ENCODE results near the gene CEP112. TPM values are rescaled to one million over a fixed set of nuclear protein-coding genes. Genes with fewer than 3 reads are reported as not detected.
A peak's percentile ranks its signal among the peaks of the same experiment; 100 is the strongest.

Gene CEP112
- total RNA-seq, 1 experiment from 2014 or later: 2.8 TPM

DNA sequence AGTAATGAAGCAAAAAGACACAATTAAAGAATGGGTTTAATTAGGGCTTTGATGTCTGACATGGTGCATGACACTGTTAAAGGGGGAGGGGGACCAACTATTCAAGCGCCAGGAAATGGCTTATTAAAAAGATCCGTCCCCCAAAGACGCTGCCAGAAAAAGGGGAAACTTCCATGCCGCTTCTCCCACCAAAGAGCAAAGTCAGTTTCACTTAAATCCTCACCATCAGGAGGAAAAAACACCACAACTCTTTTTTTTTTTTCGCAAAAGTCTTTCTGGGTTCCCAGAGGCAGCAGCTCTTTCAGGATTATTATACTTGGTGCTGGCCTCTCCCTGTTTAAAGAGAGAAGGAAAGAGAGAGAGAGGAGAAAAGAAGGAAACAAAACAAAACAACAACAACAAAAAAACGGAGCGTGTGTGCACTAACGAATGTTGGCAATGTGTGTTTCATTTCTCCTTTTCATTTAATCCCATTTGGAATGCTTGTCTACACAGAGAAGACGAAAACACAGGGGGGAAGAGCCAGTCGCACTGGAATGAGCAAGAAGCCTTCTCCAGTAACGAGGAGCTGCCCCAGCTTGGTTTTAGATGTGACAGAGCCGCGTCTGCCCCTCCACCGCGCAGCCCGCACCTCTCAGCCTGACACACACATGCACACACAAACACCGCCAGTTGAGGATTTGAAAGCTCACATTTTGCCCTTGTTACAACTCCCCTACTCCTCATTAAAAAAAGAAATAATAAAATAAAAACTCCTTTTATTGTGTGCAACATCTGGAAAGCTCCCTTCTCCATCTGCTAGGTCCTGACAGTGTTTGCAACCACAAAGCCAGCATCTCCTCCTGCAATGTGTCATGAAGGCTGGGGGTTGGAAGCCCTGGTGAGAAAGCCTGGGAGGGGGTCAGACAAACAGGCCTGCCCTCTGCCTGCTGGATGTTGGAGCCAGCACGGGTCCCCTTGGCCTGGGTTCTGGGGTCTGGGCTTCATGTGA, 597.8 kb downstream of the CEP112 start:
- in situ Hi-C loops (cut with HindIII; ENCODE audit: low pct_unique_long_range_greater_than_20kb, low sequenced_read_pairs): no loop called here

DNA sequence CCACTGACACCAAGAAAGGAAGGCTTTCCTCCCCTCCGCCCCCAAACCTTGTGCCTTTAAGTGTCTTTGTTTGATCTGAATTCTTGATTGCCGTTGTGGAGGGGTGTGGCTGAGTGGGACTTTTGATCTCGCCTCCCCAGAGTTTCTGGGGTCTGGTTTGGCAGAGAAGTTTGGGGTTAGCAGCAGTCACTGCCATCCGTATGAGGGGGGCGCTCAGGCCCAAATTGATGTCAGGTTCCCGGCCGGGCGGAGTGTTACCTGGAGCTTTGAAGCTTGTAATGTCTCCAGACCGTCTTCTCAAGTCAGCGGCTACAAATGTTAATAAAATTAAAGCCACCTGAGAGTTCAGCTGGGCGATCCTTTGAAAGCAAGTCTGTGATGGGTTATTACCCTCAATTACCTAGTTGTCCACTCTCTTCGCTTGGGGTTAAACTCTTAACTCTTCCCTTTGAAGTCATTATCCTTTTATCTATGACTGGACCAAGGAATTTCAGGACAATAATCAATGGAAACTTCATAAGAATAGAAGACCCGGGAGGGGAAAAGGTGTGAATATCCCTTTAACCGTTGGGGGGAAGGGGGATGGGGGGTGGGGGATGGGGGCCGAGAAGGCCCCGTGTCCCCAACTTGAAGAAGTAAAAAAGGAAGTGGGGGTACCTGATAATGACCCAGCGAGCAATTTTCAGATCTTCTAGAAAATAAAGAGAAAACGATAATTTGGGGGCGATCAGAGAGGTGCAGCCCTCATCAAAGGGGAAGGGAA, 598.7 kb downstream of the CEP112 start:
- no peak for DNase-seq (ENCODE audit: low read depth)
- in situ Hi-C loops (cut with HindIII; ENCODE audit: low pct_unique_long_range_greater_than_20kb, low sequenced_read_pairs): no loop called here

More for the DNA sequence above, 597.8 kb downstream of the CEP112 start:
- DNase-seq (ENCODE audit: low read depth): no peak

DNA sequence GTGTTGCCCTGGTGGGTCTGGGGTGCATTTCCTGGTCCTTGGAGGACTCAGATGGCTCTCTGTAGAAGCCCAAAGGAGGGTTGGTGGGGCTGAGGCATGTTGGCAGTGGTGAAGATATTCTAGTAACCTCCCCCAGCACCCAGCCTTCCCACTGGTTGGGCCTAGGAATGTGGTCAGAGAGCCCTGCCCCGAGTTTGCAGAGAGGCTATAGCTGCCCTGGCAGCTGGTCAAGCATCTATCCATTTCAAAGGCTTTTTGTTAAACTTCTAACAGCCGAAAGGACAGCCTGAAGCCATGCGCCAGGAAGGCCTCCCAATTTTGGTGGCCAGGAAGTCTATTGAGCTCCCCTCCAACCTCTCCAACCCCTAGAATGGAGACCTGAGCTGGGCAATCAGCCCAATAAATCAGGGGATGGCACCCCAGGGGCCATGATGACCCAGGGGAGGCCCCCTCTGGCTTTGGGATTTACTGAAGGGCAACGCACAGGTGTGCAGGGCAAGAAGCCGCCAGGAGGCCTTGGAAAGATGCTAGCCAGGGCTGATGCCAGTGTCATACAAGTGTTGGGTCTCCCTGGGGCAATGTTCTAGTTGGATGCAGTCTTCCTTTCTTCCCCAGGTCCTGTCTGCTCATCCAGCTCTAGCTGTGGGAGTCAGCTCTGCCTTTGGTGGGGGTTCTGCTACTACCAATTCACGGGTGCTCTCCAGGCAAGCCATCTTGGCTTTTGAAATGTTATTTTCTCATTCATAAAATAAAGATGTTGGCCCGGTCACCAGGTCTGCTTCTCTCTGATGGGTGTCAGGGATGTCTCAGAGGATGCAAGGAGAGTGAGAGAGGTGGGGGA, 599.6 kb downstream of the CEP112 start:
- DNase-seq (ENCODE audit: low read depth): no peak
- in situ Hi-C loops (cut with HindIII; ENCODE audit: low pct_unique_long_range_greater_than_20kb, low sequenced_read_pairs): no loop called here

DNA sequence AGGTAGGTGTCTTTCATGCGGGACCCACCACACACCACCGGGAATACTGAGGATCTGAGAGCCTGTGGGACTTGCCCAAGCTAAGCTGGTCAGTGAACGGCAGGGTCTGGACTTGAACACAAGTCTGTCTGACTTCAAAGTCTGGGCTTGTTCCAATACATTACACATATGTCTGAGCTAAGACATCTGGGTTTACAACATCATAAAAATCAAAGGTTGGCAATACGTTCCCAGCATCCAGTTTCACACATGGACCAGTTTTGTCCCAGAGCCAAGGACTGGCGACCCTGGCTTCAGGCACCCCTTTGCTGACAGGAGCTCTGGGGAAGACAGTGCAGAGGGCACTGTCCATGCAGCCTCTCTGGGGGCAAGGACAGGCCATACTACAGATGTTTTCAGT, 602.6 kb downstream of the CEP112 start:
- in situ Hi-C loops (cut with HindIII; ENCODE audit: low pct_unique_long_range_greater_than_20kb, low sequenced_read_pairs): no loop called here
- DNase-seq (ENCODE audit: low read depth): no peak

DNA sequence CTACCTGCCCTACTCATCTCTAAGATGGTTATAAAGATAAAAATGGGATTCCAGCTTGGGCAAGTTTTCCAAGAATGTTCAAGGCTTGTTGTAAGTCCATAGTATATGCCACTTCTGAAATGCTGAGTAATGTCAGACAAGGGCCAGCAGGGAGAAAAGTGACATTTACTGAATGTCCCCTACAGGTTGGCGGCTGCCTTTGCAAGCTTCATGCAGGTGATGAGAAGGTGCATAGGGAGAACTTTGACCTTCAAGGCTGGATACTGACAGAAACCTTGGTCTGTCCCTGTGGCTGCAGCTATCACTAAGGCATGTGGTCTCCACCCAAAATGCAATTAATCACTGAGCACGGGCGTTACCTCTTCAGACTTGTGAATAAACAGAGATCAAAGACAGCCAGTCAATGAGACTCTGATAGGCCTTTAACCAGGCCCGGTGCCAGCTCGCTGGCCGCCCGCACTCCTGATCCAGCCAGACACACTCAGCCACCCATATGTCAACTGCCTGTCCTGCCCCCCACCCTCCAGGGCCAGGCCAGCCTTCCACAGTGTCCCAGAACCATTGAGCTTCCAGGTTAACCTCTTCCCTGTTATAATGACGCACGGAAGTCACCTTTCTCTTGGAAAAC, 603.6 kb downstream of the CEP112 start:
- peak; percentile 73 for DNase-seq (ENCODE audit: low read depth)
- in situ Hi-C loops (cut with HindIII; ENCODE audit: low pct_unique_long_range_greater_than_20kb, low sequenced_read_pairs): no loop called here

DNA sequence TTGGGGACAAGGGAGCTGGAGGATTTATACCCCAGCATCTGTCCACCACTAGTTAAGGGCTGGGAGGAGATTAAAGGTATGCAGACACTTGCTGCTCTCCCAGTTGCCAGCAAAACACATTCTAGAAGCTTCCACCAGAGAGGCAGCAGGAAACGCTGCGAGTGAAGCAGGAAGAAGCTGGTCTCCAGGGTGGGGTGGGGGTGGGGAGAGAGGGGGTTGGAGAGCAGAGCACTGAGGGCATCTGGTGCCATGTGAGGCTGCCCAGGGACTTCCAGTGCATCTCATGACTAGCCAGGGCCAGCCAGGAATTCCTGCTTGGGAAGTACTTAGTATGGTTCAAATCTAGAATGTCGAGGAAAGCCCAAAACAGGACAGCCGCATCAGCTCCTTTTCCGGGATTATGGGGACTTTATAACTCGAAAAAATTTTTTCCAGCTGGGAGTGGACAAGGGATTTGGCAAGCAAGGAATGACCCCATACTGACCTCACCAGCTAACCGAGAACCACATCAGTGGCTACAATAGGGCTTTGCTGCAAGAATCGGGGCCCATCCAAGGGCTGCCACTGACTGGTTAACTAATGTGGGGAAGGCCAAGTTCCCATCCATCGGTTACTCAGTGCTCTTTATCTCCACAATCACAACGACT, 604.3 kb downstream of the CEP112 start:
- DNase-seq (ENCODE audit: low read depth): no peak
- in situ Hi-C loops (cut with HindIII; ENCODE audit: low pct_unique_long_range_greater_than_20kb, low sequenced_read_pairs): no loop called here

DNA sequence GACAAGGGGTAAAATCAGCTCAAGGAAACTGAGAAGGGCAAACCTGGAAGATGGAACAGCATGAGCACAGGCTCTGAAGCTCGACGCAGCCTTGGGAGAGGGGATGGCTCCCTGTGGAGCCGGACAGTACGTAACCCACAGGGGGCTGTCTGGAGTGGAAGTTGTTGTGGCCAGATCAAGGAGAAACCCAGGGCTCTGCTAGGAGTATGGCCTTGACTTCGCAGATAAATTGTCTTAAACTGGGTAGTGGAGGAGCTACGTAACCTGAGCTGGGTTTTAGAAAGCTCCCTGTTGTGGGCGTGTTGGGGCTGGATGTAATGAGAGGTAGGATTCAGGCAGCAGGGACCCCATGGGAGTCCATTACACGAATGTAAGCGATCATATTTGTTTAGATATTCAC, 605.0 kb downstream of the CEP112 start:
- no peak for DNase-seq (ENCODE audit: low read depth)
- in situ Hi-C loops (cut with HindIII; ENCODE audit: low pct_unique_long_range_greater_than_20kb, low sequenced_read_pairs): no loop called here

Other genes starting within 250 kb of the CEP112 start
- 0.20 TPM in 1 of 2 replicates, not detected in the other for gene APOH, start 37.3 kb upstream of the CEP112 start, total RNA-seq (2014; rRNA removed; shearing (Covaris generic); ENCODE audit: low replicate concordance)
- 26.8 and 28.6 TPM in 2 replicates for gene PRKCA, start 110.5 kb upstream of the CEP112 start, total RNA-seq (2014; rRNA removed; shearing (Covaris generic); ENCODE audit: low replicate concordance)

All from Caki2 (cell line).